H1 (cell line): Measurements from ENCODE around the gene ID2. TPM values are rescaled to one million over a fixed set of nuclear protein-coding genes. Genes with fewer than 3 reads are reported as not detected.

Experiments used
- CTCF ChIA-PET: fragments of 300-600 bp; sonication (Branson Sonifier 250); formaldehyde crosslinking; loops from one replicate; lab custom pipeline; 2021; ENCODE audit not compliant: partially characterized antibody; lab: Charles Lee
- POLR2A ChIA-PET: fragments of 300-600 bp; sonication (Branson Sonifier 250); formaldehyde crosslinking; loops from one replicate; lab custom pipeline; 2021; ENCODE audit warnings: inconsistent platforms; ENCODE audit not compliant: partially characterized antibody; lab: Charles Lee
- DNase-seq, 2 experiments: peaks; one replicate each; pipeline versions ENCODE4 v3.0.0 to v3.0.0-alpha.2; 2010 to 2022; ENCODE audit warnings: low spot score in 2 of 2, low read depth in 1 of 2, mixed read lengths in 1 of 2
- FAIRE-seq: peaks from 2 replicates; lab custom pipeline; 2011; peaks lifted over from hg19 to GRCh38; lab: Jason Lieb, UNC
- H2AFZ ChIP-seq: 2 replicates; pipeline ENCODE4 v1.8.1; 2012; ENCODE audit warnings: low read length, inconsistent platforms
- H2AK5ac ChIP-seq: 2 replicates; pipeline ENCODE4 v1.6.1; 2013; ENCODE audit warnings: low read depth, low read length
- H2BK120ac ChIP-seq: replicated peaks from 2 replicates; pipeline ENCODE3; 2013; ENCODE audit warnings: low read depth, low read length, inconsistent platforms
- H2BK12ac ChIP-seq: 2 replicates; pipeline ENCODE4 v1.6.1; 2013; ENCODE audit warnings: low read depth, low read length
- H2BK15ac ChIP-seq: 2 replicates; pipeline ENCODE4 v1.6.1; 2013; ENCODE audit warnings: low read length
- H2BK20ac ChIP-seq: 2 replicates; pipeline ENCODE4 v1.6.1; 2013; ENCODE audit warnings: low read length
- H2BK5ac ChIP-seq: 2 replicates; pipeline ENCODE4 v1.6.1; 2013; ENCODE audit warnings: low read depth, low read length
- H3K14ac ChIP-seq: 2 replicates; pipeline ENCODE4 v1.6.1; 2013; ENCODE audit warnings: inconsistent platforms; ENCODE audit not compliant: insufficient read length
- H3K18ac ChIP-seq: 2 replicates; pipeline ENCODE4 v1.6.1; 2013; ENCODE audit warnings: low read length; ENCODE audit errors: extremely low read depth
- H3K23ac ChIP-seq: 2 replicates; pipeline ENCODE4 v1.6.1; 2013; ENCODE audit warnings: inconsistent platforms; ENCODE audit not compliant: insufficient read length
- H3K23me2 ChIP-seq: 2 replicates; pipeline ENCODE4 v1.6.1; 2013; ENCODE audit warnings: low read depth, low read length
- H3K27ac ChIP-seq: 2 replicates; pipeline ENCODE4 v1.6.1; 2011; ENCODE audit warnings: low read depth, low read length, inconsistent platforms
- H3K27me3 ChIP-seq, 4 experiments: replicated peaks in 1 of 4; 1 replicate in 1 of 4; 2 replicates in 3 of 4; pipeline versions ENCODE4 v1.6.1 to v1.8.1; 2011 to 2013; ENCODE audit warnings: low read length in 3 of 4, mild to moderate bottlenecking in 3 of 4, inconsistent platforms in 2 of 4, mixed read lengths in 2 of 4, moderate library complexity in 1 of 4; ENCODE audit not compliant: control insufficient read depth in 3 of 4, insufficient read depth in 3 of 4; ENCODE audit errors: extremely low read depth in 1 of 4
- H3K36me3 ChIP-seq, 4 experiments: 2 replicates each; pipeline versions ENCODE4 v1.6.1 to v1.8.1; 2011 to 2013; ENCODE audit warnings: mild to moderate bottlenecking in 4 of 4, low read length in 3 of 4, moderate library complexity in 2 of 4, control low read depth in 1 of 4, inconsistent platforms in 1 of 4; ENCODE audit not compliant: insufficient read depth in 4 of 4, control insufficient read depth in 2 of 4
- H3K4ac ChIP-seq: replicated peaks from 2 replicates; pipeline ENCODE3; 2013; ENCODE audit warnings: low read length, low read depth, mixed read lengths, inconsistent platforms; ENCODE audit not compliant: insufficient read length
- H3K4me1 ChIP-seq, 4 experiments: replicated peaks in 1 of 4; 1 replicate in 1 of 4; 2 replicates in 3 of 4; pipeline versions ENCODE4 v1.6.1 to v1.8.1; 2011 to 2013; ENCODE audit warnings: low read length in 3 of 4, inconsistent platforms in 2 of 4, mixed read lengths in 1 of 4; ENCODE audit not compliant: insufficient read depth in 4 of 4, control insufficient read depth in 3 of 4
- H3K4me2 ChIP-seq, 2 experiments: 2 replicates each; pipeline versions ENCODE4 v1.6.1 to v1.8.1; 2011 to 2013; ENCODE audit warnings: low read depth in 2 of 2, low read length in 2 of 2, control low read depth in 1 of 2, inconsistent platforms in 1 of 2, mild to moderate bottlenecking in 1 of 2; ENCODE audit not compliant: insufficient read depth in 1 of 2
- H3K4me3 ChIP-seq, 4 experiments: fragments of 200-600, 300-600 bp in 1 of 4; sonication (generic), shearing (Covaris generic), sonication (Bioruptor Twin) in 1 of 4; 2 replicates each; pipeline versions ENCODE4 v1.5.1 to v1.8.1; 2011 to 2016; ENCODE audit warnings: low read length in 4 of 4, low read depth in 3 of 4, control low read depth in 2 of 4, inconsistent platforms in 2 of 4, mild to moderate bottlenecking in 2 of 4, mixed read lengths in 1 of 4, moderate library complexity in 1 of 4; ENCODE audit not compliant: insufficient read depth in 2 of 4; ENCODE audit errors: extremely low read depth in 1 of 4
- H3K56ac ChIP-seq: replicated peaks from 2 replicates; pipeline ENCODE3; 2013; ENCODE audit warnings: low read depth, mild to moderate bottlenecking, mixed read lengths, low read length, inconsistent platforms; ENCODE audit not compliant: insufficient read length
- H3K79me1 ChIP-seq: 2 replicates; pipeline ENCODE4 v1.6.1; 2013; ENCODE audit warnings: low read depth, low read length, control low read depth
- H3K79me2 ChIP-seq, 2 experiments: 2 replicates each; pipeline versions ENCODE4 v1.6.1 to v1.8.1; 2012 to 2013; ENCODE audit warnings: low read length in 2 of 2, mild to moderate bottlenecking in 2 of 2, inconsistent platforms in 1 of 2; ENCODE audit not compliant: insufficient read depth in 2 of 2, control insufficient read depth in 1 of 2
- H3K9ac ChIP-seq, 4 experiments: replicated peaks in 1 of 4; 1 replicate in 1 of 4; 2 replicates in 3 of 4; pipeline versions ENCODE4 v1.6.1 to v1.8.1; 2011 to 2013; ENCODE audit warnings: low read depth in 3 of 4, low read length in 3 of 4, control low read depth in 2 of 4, mild to moderate bottlenecking in 2 of 4, moderate library complexity in 2 of 4, inconsistent platforms in 1 of 4; ENCODE audit errors: extremely low read depth in 1 of 4
- H3K9me3 ChIP-seq, 2 experiments: 2 replicates each; pipeline versions ENCODE4 v1.6.1 to v1.8.1; 2012 to 2013; ENCODE audit warnings: mild to moderate bottlenecking in 2 of 2, moderate library complexity in 2 of 2, control low read depth in 1 of 2, inconsistent platforms in 1 of 2, low read depth in 1 of 2, low read length in 1 of 2, mixed read lengths in 1 of 2; ENCODE audit not compliant: insufficient read depth in 2 of 2
- H4K20me1 ChIP-seq, 2 experiments: replicated peaks in 1 of 2; 2 replicates each; pipeline versions ENCODE3 to v1.8.1; 2011 to 2013; ENCODE audit warnings: inconsistent platforms in 2 of 2, low read length in 2 of 2, mild to moderate bottlenecking in 1 of 2; ENCODE audit not compliant: insufficient read depth in 2 of 2, control insufficient read depth in 1 of 2
- H4K5ac ChIP-seq: 2 replicates; pipeline ENCODE4 v1.6.1; 2013; ENCODE audit warnings: low read length, low read depth, mixed read lengths, inconsistent platforms; ENCODE audit not compliant: insufficient read length
- H4K8ac ChIP-seq: 2 replicates; pipeline ENCODE4 v1.8.0; 2013; ENCODE audit warnings: mild to moderate bottlenecking, moderate library complexity, low read length, inconsistent platforms; ENCODE audit not compliant: insufficient read depth; ENCODE audit errors: extremely low read depth
- H4K91ac ChIP-seq: replicated peaks from 2 replicates; pipeline ENCODE3; 2013; ENCODE audit warnings: low read length, mixed read lengths, inconsistent platforms; ENCODE audit not compliant: insufficient read length
- CHD2 ChIP-seq: IDR thresholded peaks from 2 replicates; pipeline ENCODE4 v1.6.1; 2012; ENCODE audit warnings: low read length, improper control_type of control experiment
- WGBS, 2 experiments: shearing (Covaris generic) in 1 of 2; methylation state at CpG; one replicate each; pipeline versions ENCODE4 v1.1.6 to v1.1.7; 2013 to 2015; ENCODE audit warnings: low lambda C conversion rate in 2 of 2, mixed read lengths in 2 of 2, inconsistent platforms in 1 of 2, low coverage in 1 of 2, missing lambda C conversion rate in 1 of 2; ENCODE audit not compliant: insufficient replicate concordance in 2 of 2, insufficient coverage in 1 of 2, insufficient read length in 1 of 2; ENCODE audit errors: extremely low coverage in 1 of 2, missing lambda C conversion rate in 1 of 2; 5-methylcytosine and 5-hydroxymethylcytosine counted together
- polyA plus RNA-seq, 7 experiments: library from polyadenylated mRNA; depleted of rRNA in 3 of 7; stranded (reverse) in 5 of 7; unstranded in 2 of 7; fragments of >200 nt in 5 of 7; fragments of 200-250 nt in 2 of 7; gene quantifications; 1 replicate in 5 of 7; 2 replicates in 1 of 7; 4 replicates in 1 of 7; pipeline versions ENCODE4 v1.2.1 to v1.2.3, GENCODE V29; 2011 to 2013; ENCODE audit warnings: missing spikeins in 2 of 7, mixed read lengths in 2 of 7
- total RNA-seq: library from RNA; stranded (reverse); fragmentation: NEBNext Ultra II Directional; extraction: Animal tissue kit (Norgen Biotek cat#: 25700); gene quantifications from 2 replicates; pipeline ENCODE4 v1.2.1, GENCODE V29; 2021

The ID2 gene
- total and polyA plus RNA-seq, 2 of the 8 experiments (the other 6 are each of a cell fraction or from before 2014, with no cell fraction given): 36.7 to 214 TPM

GRCh38 chr2:8671802-8672201, 10.1 kb upstream of the ID2 start:
- 78% methylated on average over 3 of the region's 3 CpGs; no CpG with 5 or more reads in 1 of the 2 experiments for WGBS, 2 experiments
- no peak overlapping the region for H2AFZ ChIP-seq
- no peak overlapping the region for H2BK120ac ChIP-seq
- H2AK5ac ChIP-seq: no peak overlapping the region
- peaks cover 15% of the 10 kb centered on the region; the same call in 1 of the 2 replicates for H3K23me2 ChIP-seq
- no peak overlapping the region for H2BK15ac ChIP-seq
- H4K20me1 ChIP-seq: no peaks in the 10 kb centered on the region
- no peak for TF ChIP-seq CHD2
- TF ChIP-seq, all 59 proteins: peak for 0
- Histone ChIP-seq H2BK12ac (no peak overlapping the region), H3K14ac (no peak overlapping the region), H2BK20ac (no peak overlapping the region), H2BK5ac (no peak overlapping the region), H3K36me3 (peaks cover 0 to 2% (median 0%) of the 10 kb centered on the region in 4 experiments; a peak in 1 of 8 replicates), H4K5ac (no peak overlapping the region), H3K27me3 (peaks cover 10 to 28% (median 24%) of the 10 kb centered on the region in 4 experiments), H3K56ac (no peak overlapping the region), H3K4ac (no peak overlapping the region), H3K27ac (no peak overlapping the region), H3K4me1 (peaks cover 0 to 8% (median 7%) of the 10 kb centered on the region in 4 experiments; a peak in 5 of 7 replicates), H3K4me2 (no peak overlapping the region), H3K79me2 (no peaks in the 10 kb centered on the region), H3K9ac (no peak overlapping the region), H3K79me1 (no peaks in the 10 kb centered on the region), H3K18ac (no peak overlapping the region), H3K4me3 (no peak overlapping the region), H3K23ac (no peak overlapping the region), H4K91ac (no peak overlapping the region), H4K8ac (no peak overlapping the region), H3K9me3 (peaks cover 8 to 9% of the 10 kb centered on the region in 2 experiments)
- POLR2A ChIA-PET: no interaction called here
- CTCF ChIA-PET: no interaction called here
- DNase-seq (no peak), FAIRE-seq (no peak)
